GM23248 (cell line): ENCODE measurements around the gene SIGLEC15.

Experiments
- EZH2 ChIP-seq: fragments of 200-600 bp; sonication (generic); IDR thresholded peaks from 2 replicates; pipeline ENCODE4 v1.6.1; 2018; ENCODE audit warnings: antibody characterized with exemption, mild to moderate bottlenecking; ENCODE audit not compliant: insufficient read depth, poor library complexity, severe bottlenecking
- EZH2phosphoT487 ChIP-seq: fragments of 200-600 bp; sonication (generic); IDR thresholded peaks from 2 replicates; pipeline ENCODE4 v1.6.1; 2018; ENCODE audit warnings: antibody characterized with exemption, moderate library complexity, mild to moderate bottlenecking, low read depth; ENCODE audit not compliant: insufficient read depth

GRCh38 chr18:45877403-45877802, 51.9 kb downstream of the SIGLEC15 start:
- no peak for TF ChIP-seq EZH2phosphoT487
- TF ChIP-seq EZH2: no peak
